ENCODE measurements around the gene ICAM5. TPM values are rescaled to one million over a fixed set of nuclear protein-coding genes. Genes with fewer than 3 reads are reported as not detected.
A peak's percentile ranks its signal among the peaks of the same experiment; 100 is the strongest.

Gene ICAM5
- total and polyA plus RNA-seq, 9 of the 15 experiments (the other 6 are each of a cell fraction or from before 2014, with no cell fraction given) = 0.10 to 114 (median 13.7) TPM

GRCh38 chr19:10332158-10332964 is 42.6 kb downstream of the ICAM5 start (continued):
- TF ChIP-seq REST (IDR thresholded peaks at IDR 0.05; ENCODE audit: borderline replicate concordance) = peak; percentile 47
- TF ChIP-seq REST (CRISPR knock-in tag; IDR thresholded peaks at IDR 0.05; ENCODE audit: low read depth) = no peak
- no peak for TF ChIP-seq ZNF384 (IDR thresholded peaks at IDR 0.05; ENCODE audit: low read depth, low read length)
- 0 out of 2 replicates have a peak, but pooled peaks have one; percentile 18 for TF ChIP-seq NR1H2 (CRISPR knock-in tag; IDR thresholded peaks at IDR 0.05)

Data from K562 (cell line).